GM23248 (cell line): ENCODE results near the gene CBFA2T3.

Source experiments
- EZH2 ChIP-seq: fragments of 200-600 bp; sonication (generic); IDR thresholded peaks from 2 replicates; pipeline ENCODE4 v1.6.1; 2018; ENCODE audit warnings: antibody characterized with exemption, mild to moderate bottlenecking; ENCODE audit not compliant: insufficient read depth, poor library complexity, severe bottlenecking
- EZH2phosphoT487 ChIP-seq: fragments of 200-600 bp; sonication (generic); IDR thresholded peaks from 2 replicates; pipeline ENCODE4 v1.6.1; 2018; ENCODE audit warnings: antibody characterized with exemption, moderate library complexity, mild to moderate bottlenecking, low read depth; ENCODE audit not compliant: insufficient read depth

DNA sequence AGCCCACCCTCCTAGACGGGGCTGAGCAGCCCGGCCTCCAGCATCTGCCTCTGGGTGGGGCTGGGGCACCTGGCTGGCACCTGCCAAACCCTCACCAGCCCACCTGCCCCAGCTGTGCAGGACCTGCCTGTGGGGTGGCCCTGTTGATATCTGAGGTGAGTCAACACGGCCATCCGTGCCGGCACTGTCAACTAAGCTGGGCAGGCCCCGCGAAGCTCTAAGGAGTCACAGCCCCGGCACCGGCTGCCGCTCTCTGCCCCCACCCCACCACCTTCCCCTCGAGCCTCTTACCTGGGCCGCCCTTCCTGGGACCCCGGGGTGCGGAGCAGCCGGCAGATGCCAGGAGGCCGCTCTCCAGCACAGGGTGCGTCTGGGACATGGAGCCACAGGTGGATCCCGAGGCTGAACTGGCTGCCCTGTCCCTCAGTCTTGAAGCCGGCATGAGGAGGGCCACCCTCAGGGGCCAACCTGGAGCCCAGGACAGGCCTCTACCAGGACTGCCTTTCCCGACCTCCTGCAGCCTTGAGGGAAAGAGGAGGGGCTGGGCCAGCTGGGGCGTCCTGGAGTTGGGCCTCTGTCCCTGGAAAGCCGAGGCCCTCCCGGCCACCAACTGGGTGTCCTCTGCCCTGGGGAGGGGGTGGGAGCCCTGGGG lies 515 bp downstream of the CBFA2T3 start:
- no peak for TF ChIP-seq EZH2
- no peak for TF ChIP-seq EZH2phosphoT487
